CD4-positive, alpha-beta T cell treated with Interleukin-4 for 4 hours (primary cell): ENCODE data around the gene PLCH1.

Experiments used
- DNase-seq: peaks from one replicate; pipeline ENCODE4 v3.0.0-alpha.2; 2020

The PLCH1 gene, protein sequence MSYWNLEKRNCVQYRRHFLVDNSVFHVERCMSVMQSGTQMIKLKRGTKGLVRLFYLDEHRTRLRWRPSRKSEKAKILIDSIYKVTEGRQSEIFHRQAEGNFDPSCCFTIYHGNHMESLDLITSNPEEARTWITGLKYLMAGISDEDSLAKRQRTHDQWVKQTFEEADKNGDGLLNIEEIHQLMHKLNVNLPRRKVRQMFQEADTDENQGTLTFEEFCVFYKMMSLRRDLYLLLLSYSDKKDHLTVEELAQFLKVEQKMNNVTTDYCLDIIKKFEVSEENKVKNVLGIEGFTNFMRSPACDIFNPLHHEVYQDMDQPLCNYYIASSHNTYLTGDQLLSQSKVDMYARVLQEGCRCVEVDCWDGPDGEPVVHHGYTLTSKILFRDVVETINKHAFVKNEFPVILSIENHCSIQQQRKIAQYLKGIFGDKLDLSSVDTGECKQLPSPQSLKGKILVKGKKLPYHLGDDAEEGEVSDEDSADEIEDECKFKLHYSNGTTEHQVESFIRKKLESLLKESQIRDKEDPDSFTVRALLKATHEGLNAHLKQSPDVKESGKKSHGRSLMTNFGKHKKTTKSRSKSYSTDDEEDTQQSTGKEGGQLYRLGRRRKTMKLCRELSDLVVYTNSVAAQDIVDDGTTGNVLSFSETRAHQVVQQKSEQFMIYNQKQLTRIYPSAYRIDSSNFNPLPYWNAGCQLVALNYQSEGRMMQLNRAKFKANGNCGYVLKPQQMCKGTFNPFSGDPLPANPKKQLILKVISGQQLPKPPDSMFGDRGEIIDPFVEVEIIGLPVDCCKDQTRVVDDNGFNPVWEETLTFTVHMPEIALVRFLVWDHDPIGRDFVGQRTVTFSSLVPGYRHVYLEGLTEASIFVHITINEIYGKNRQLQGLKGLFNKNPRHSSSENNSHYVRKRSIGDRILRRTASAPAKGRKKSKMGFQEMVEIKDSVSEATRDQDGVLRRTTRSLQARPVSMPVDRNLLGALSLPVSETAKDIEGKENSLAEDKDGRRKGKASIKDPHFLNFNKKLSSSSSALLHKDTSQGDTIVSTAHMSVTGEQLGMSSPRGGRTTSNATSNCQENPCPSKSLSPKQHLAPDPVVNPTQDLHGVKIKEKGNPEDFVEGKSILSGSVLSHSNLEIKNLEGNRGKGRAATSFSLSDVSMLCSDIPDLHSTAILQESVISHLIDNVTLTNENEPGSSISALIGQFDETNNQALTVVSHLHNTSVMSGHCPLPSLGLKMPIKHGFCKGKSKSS (N-terminal part only)

DNA sequence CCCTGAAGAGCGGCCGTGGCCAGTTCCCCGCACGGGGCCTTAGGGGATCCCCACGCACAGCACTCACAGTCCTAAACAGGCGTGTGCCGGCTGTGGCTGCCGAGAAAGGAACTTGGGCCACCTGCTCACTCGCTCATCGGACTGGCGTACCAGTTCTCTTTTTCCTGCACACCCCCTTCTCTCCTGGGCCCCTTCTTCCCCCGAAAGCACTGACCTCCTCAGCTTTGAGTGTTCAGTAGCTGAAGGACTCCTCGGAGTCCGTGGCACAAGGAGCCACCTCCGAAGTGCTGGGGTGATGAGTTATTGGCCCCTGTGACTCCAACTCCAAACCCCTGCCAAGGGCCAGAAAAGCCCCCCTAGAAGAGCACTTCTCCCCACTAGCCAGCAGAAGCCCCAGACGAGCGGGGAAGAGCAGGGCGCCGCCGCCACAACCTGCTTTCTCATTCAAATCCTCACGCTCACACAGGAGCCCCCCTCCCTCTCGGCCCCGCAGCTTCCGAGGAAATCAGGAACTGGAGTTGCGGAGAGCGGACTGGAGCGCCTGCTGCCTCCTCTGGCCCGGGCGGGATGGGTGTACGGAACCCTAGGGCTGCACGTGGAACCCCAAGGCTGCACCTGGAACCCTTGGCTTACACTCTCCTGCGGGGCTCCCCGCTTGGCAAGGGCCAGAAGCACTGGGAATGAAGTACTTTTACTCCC, at the start of gene PLCH1:
Gene PLCH1, minus strand, starts transcription at position 446 of the 699 bp plus-strand sequence. CDS start 40,847 bp downstream, outside the sequence.
- DNase-seq = peak; percentile 27

DNA sequence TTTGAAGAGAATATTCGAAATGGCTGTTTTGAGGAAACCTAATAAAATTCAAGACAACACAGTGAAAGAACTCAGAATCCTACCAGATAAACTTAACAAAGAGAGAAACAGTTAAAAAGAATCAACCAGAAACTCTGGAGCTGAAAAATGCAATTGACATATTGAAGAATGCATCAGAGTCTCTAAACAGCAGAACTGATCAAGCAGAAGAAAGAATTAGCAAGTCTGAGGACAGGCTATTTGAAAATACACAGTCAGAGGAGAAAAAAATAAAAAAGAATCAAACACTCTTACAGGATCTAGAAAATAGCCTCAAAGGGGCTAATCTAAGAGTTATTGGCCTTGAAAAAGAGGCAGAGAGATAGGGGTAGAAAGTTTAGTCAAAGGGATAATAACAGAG, 47.7 kb upstream of the PLCH1 start:
- DNase-seq = no peak

DNA sequence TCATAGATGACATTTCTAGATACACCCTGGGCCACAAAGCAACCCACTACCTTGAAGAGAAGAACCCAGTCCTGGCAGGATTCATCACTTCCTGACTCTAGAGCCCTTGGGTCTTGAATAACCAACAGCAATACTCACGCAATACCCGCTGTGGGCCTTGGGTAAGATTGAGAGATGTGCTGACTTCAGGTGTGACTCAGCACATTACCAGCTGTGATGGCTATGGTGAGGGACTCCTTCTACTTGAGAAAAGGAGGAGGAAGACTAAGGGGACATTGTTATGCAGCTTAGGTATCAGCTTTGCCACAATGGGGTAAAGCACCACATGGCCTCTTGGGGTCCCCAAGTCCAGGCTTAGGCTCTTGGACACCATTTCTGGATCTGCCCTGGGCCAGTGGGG, 46.3 kb upstream of the PLCH1 start:
- DNase-seq = no peak

DNA sequence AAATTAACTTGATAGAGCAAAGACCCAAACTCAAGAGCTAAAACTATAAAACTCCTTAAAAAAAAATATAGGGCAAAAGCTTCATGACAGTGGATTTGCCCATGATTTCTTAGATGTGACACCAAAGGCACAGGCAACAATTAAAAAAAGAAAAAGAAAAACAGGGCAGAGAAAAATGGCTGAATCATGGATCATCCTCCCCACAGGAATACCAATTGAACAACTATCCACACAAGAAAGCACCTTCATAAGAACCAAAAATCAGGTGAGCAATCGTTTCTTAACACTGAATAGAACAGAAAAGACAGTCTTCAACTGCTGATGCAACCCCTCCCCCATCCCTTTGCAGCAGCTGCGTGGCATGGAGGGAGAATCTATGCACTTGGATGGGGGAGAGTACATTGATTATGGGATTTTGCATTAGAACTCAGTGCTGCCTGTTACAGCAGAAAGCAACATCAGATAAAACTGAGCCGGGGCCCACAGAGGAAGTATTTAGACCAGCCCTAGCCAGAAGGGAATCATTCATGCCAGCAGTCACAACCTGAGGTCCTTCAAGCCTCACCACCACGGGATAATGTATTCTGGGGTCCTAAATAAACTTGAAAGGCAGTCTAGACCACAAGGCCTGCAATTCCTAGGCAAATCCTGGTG, 45.5 kb upstream of the PLCH1 start:
- no peak for DNase-seq

DNA sequence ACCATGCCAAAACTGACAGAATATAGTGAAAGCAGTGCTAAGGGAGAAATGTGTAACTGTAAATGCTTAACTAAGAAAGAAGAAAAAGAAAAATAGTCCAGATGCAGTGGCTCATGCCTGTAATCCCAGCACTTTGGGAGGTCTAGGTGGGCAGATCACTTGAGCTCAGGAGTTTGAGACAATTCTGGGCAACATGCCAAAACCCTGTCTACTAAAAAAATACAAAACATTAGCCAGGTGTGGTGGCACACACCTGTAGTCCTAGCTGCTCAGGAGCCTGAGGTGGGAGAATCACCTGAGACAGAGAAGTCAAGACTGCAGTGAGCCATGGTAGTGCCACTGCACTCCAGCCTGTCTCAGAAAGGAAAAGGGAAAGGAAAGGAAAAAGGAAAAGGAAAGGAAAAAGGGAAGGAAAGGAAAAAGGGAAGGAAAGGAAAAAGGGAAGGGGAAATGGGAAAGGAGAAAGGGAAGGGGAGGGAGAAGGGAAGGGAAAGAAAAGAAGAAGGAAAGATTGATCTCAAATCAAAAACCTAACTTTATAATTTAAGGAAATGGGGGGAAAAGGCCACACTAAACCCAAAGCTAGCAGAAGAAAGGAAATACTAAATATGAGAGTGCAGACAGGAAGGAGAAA, 40.9 kb upstream of the PLCH1 start:
- no peak for DNase-seq

DNA sequence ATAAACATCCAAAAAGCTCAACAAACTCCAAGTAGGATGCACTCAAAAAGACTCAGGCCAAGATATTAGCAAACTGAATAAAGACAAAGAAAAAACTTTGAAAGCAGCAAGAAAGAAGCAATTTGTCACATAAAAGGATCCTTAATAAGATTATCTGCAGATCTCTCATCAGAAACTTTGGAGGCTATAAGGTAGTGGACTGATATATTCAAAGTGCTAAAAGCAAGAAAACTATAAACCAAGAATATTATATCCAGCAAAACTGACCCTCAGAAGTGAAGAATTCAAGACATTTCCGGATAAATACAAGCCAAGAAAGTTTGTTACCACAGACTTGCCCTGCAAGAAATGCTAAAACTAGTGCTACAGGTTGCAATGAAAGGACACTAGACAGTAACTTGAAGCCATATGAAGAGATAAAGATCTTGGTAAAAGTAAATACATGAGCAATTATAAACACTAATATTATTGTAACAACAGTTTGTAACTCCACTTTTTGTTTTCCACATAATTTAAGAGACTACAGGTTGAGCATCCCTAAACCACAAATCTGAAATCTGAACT, 37.6 kb upstream of the PLCH1 start:
- DNase-seq = no peak

DNA sequence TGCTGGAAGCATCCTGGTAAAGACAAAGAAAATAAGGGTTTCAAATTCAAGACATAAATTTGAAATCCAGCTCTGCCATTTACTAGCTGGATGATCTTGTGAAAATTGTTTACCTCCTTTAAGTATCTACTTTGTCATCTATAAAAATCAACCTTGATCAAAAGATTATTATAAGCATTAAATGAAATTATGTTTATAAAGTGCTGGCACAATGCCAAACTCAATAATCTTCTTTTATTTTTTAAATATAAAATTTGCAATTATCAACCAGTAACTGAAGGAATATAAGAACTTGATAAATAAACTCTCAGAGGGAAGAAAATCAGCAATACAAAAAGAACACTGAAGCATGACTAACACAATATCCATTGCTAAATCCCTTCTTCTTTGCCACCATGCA, 35.4 kb upstream of the PLCH1 start:
- DNase-seq = no peak

DNA sequence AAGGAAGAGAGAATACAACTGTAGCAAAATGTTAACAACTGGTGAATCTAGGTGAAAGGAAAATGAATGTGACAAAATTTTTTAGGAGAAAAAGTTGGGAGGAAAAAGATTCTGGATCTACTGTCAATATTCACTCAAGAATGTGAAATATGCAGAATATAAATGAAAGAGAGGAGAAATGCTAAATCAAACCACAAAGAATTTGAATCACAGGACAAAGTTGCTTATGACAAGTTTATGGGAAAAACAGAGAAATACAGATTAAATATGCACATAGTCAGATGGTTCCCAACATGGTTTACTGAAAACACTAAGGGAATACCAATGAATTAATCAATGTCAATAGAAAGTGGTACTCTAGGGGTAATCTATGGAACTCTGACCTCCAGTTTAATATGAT, 33.6 kb upstream of the PLCH1 start:
- no peak for DNase-seq

DNA sequence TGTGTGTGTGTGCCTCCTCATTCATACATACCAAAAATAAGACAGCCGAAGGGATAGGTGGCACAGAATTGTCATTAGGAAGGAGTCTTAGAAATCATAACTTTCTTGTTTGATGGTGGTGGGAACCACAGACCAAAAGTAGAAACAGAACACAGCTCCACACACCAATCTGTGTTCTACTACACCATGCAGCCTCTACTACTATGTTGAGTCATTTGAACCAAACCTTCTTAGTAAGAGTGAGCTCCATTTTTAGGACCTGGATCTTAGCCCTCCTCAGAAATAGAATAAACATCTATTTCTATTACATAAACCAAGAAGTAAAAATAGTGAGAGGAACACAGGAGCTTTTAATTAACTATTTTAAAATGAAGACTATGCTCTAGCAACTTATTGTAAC, 27.9 kb upstream of the PLCH1 start:
- no peak for DNase-seq

DNA sequence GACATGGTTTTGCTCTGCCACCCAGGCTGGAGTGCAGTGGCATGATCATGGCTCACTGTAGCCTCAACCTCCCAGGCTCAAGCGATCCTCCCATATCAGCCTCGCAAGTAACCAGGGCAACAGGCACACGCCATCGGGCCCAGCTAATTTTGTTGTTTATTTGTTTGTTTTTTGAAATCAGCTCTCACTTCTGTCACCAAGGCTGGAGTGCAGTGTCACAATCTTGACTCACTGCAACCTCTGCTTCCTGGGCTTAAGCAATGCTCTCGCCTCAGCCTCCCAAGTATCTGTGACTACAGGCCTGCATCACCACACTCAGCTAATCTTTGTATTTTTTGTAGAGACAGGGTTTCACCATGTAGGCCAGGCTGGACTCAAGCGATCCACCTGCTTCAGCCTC, 26.3 kb upstream of the PLCH1 start:
- DNase-seq = no peak

DNA sequence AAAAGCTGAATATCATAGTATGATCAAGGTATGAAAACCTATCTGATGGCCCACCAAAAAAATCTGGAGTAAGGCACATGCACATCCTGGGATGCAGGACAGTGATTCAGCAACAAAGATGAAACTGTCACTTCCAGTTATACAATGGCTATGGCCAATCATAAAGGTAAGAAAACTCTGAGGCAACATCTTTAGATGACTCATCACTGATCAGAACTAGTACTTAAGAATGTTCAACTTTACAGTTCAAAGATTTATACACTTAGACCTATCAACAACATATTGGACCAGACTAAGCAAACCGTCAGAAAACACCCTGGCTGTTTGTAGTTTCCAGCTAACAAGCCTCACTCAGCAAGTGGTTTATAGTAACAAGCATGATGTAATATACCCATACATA, 21.3 kb upstream of the PLCH1 start:
- no peak for DNase-seq

DNA sequence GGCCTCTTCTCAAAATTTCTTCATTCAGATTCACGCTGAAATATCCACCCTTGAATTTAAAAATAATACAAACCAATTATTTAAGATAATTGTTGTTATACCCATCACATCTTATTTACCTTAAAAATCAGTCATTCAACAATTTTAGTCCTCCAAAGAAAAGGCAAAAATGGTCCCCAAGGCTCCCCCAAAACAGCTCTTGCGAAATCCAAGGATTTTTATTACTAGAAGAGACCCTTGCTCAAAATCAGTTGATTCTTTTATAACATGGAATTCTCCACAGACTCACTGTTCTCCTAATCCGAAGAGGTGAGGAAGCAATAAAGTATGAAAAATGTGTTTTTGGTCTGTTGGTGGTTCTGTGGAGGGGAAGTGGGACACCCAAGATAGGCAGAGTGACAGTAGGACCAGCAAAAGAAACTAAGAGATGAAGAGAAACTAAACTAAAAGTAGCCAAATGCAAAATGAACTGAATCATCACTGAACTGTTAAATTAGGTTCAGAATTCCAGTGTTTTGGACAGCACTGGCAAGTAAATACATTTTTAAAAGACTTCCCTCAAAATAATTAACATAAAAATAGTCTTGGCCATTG, 19.1 kb upstream of the PLCH1 start:
- no peak for DNase-seq

DNA sequence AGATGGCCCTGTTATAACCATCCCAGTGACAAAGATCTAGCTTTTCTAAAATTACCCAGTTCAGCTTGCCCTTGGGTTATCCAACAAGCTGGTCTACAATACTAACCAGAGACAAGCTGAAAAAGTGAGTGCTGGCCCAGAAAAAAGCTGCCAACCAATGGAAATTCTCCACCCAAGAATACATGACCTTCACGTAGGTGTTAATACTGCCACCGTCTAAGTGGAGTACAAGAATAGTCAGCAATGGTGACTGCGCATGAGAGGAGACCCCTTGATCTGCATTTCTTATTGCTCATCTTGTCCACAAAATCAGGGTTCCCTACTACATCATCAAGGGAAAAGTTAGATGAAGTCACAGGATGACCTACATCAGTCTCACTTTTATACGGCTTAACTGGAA, 15.8 kb upstream of the PLCH1 start:
- DNase-seq = no peak

DNA sequence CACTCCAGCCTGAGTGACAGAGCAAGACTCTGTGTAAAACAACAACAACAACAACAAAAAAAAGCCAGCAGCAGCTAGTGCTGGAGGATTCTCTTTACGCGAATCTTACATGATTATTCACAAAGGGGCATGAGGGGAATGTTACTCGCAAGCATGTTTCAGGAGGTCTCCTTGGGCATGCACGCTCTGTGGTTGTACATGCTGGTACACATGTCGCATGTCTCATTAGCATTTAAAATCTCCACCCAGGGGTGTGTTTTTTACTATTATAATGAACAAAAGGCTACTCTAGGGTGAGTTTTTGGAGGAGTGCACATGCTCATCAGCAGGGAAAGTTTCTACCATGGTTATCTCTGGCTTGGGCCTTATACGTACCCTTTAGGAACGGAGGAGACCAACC, 12.7 kb upstream of the PLCH1 start:
- no peak for DNase-seq

DNA sequence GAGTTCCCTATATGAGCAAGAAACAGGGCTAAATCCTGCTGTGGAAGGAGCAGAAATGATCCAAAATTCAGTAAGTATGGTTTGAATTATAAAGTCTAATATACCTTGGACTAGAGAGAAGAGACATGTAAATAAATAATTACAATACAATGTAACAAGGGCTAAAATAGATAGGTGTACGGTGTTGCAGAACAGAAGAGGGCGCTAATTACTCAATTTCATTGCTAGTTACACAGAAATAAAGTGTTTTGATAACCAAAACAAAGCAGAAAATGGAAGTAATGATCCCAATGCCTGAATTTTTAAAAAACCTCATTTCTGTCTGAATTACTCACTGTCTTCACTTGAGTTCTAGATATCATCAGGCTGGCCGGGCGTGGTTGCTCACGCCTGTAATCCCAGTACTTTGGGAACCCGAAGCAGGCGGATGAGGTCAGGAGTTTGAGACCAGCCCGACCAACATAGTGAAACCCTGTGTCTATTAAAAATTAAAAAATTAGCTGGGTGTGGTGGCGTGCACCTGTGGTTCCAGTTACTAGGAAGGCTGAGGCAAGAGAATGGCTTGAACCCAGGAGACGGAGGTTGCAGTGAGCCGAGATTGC, 8.3 kb upstream of the PLCH1 start:
- peak; percentile 20 for DNase-seq

DNA sequence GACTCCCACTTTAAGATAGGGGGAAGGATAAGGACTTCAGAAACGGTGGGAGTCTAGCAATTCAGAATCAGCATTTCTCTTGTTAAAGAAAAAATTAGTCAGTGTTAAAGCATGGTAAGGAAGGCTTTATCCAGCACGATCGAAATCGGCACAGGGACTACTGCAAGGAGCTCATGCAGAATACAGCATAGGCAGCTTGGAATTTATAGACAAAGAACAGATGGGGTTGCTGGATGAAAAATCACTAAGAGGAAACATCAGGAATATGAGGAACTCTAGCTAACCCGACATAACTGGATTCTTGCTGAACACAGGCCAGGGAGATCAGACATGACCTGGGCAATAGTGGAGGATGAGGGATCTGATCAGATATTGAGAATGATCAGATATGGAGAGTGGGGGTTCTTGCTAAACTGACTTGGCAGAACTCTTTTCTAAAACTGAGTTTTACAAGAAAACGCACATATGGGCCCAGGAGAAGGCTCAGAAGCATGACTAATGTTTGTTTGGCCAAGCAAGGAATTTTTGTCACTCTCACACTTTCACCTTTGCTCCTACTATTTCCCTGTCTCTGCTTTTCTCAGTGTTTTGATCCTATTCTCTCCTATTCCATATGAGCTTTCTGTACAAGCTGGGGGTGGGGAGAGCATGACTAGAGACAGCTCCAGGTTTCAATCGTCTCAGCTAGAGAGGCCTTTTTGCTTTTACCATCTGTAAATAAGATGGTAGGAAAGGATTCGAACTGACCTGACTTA, 3.9 kb upstream of the PLCH1 start:
- no peak for DNase-seq

DNA sequence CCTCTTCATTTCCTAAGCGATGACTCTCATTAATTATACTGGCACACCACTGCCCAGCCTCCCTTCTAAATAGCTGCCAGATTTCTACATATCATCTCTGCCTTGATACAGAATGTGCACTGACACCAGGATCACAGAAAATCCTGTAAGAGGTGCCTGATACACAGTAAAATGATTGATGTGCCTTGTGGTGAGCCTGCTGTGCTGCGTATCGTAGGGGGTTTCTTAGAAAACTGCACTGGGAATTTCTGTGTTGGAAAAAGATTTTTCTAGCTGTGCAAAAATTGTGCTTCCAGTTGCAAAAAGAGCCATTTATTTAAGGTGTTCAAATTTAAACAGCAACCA, 3.0 kb upstream of the PLCH1 start:
- no peak for DNase-seq

DNA sequence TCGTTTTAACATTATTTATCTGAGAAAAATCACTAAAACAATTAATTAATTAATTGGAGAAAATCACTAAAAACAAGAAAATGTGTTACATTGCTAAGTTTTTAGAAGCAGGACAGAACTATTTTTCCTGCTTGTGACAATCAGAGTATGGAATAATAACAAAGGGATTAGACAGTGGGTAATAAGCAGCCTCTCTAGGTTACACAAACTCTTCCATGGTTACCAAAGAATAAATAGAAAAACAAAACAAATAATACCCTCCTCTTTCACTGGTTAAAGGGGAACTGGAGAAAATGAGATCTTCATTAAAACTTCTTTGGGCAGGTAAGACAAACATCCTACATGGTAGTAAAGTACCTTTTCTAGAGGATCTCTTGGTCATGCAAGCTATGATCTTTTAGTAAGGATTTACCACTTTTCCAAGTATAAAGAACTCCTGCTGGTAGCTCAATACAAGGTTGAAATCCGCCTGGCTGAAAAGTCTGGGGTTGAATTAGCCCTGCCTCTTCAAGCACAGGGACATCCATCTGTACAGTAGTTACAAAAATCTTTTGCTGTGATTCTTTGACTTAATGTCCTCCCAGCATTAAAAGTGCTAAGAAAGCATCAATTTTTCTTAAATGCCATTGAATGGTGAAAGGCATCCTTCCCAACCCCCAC, 2.5 kb upstream of the PLCH1 start:
- no peak for DNase-seq

DNA sequence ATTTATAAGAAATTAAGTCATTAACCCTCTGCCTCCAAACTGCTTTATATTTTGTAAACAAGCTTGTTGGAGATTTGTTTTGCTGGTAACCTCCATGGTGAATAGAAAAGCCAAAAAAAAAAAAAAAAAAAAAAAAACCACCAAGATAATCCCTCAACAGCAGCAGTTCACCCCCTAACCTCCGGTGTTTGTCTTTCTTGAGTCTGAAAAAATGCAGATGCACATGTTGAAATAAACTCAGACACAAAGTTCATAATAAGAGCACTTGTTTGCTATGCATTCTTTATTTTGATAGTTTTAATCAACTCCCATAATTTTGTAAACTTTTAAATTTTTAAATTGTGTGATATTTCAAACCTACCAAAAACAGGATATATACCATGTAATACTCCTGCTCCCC, 1.8 kb upstream of the PLCH1 start:
- no peak for DNase-seq
